HFFc6 (cell line): ENCODE data around the gene ZNF768. TPM values are rescaled to one million over a fixed set of nuclear protein-coding genes. Genes with fewer than 3 reads are reported as not detected.

Experiments
- DNase-seq: peaks from one replicate; pipeline ENCODE4 v3.0.0-alpha.2; 2018
- H3K27ac Mint-ChIP-seq: 2 replicates; pipeline ENCODE4 v1.8.0; 2020; ENCODE audit warnings: mild to moderate bottlenecking, mixed read lengths
- H3K27me3 Mint-ChIP-seq: 2 replicates; pipeline ENCODE4 v1.8.0; 2021; ENCODE audit warnings: mild to moderate bottlenecking, moderate library complexity, mixed read lengths; ENCODE audit not compliant: insufficient read depth
- H3K36me3 Mint-ChIP-seq: 2 replicates; pipeline ENCODE4 v1.8.0; 2021; ENCODE audit warnings: low read depth, mixed read lengths
- H3K4me1 Mint-ChIP-seq: 2 replicates; pipeline ENCODE4 v1.8.0; 2020; ENCODE audit warnings: low read depth, mixed read lengths
- H3K4me3 Mint-ChIP-seq: 2 replicates; pipeline ENCODE4 v1.8.0; 2020; ENCODE audit warnings: mild to moderate bottlenecking, moderate library complexity, mixed read lengths
- H3K9me3 Mint-ChIP-seq: 2 replicates; pipeline ENCODE4 v1.8.0; 2020; ENCODE audit warnings: mild to moderate bottlenecking, mixed read lengths
- CTCF ChIP-seq: fragments of 200-600 bp; sonication (generic); IDR thresholded peaks from 2 replicates; pipeline ENCODE4 v1.5.0; 2021; ENCODE audit warnings: antibody characterized with exemption, mild to moderate bottlenecking
- microRNA-seq: library from miRNA; unstranded; fragments of <30 nt; microRNA quantifications from one replicate; pipeline ENCODE4, GENCODE V29; 2019
- total RNA-seq, 6 experiments: library from RNA; stranded (reverse); fragmentation: NEBNext Ultra II Directional; extraction: Animal tissue kit (Norgen Biotek cat#: 25700); gene quantifications; 2 replicates in 1 of 6; 3 replicates in 5 of 6; pipeline ENCODE4 v1.2.3, GENCODE V29; 2021

Gene ZNF768
- total RNA-seq, 6 experiments from 2014 or later, result 19.8 to 22.8 (median 20.8) TPM

DNA sequence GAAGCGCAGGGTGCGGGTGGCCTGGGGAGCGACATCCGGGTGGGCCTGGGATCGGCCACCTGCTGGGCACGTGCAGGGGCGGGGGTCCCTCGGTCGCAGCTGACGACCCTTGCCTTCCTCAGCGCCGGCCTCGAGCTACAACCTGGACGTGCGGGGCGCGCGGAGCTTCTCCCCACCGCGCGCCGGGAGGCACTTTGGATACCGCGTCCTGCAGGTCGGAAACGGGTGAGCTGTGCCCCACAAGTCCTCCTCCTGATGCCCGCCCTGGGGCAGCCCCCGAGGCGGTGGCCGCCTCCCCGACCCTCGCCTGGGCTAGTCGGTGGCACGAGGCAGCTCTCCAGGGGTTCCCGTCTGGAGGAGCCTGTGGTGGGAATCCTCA is 52.3 kb downstream of the ZNF768 start:
- no peaks in the 10 kb centered on the region for H3K4me1 Mint-ChIP-seq
- no peaks in the 10 kb centered on the region for H3K36me3 Mint-ChIP-seq
- DNase-seq, result no peak
- H3K4me3 Mint-ChIP-seq, result no peak overlapping the region
- no peak for TF ChIP-seq CTCF
- peaks cover 33% of the 10 kb centered on the region for H3K27me3 Mint-ChIP-seq
- no peak overlapping the region for H3K27ac Mint-ChIP-seq
- H3K9me3 Mint-ChIP-seq, result no peaks in the 10 kb centered on the region

Small RNAs within 50 kb of the gene (microRNA-seq; reads per million reads assigned to microRNA genes)
- not detected for gene MIR4518

Other genes with a start within 250 kb of the ZNF768 start
- gene CD2BP2, start 171.3 kb downstream of the ZNF768 start, total RNA-seq, result 10 to 100 TPM; 76.2 to 91.0 (median 80.4) TPM
- 10 to 100 TPM; 44.6 to 51.6 (median 46.3) TPM for gene TBC1D10B, start 156.1 kb downstream of the ZNF768 start, total RNA-seq
- 1 to 10 TPM in 1 of 6 experiments, under 1 TPM in 2, not detected in 3; 0.77 to 1.2 (median 0.82) TPM for gene MYL11, start 151.8 kb downstream of the ZNF768 start, total RNA-seq
- gene SEPTIN1, start 144.0 kb downstream of the ZNF768 start, total RNA-seq, result 1 to 10 TPM; 1.5 to 2.8 (median 1.8) TPM
- 1 to 10 TPM; 5.3 to 7.9 (median 6.1) TPM for gene ZNF48, start 131.1 kb downstream of the ZNF768 start, total RNA-seq
- 10 to 100 TPM; 15.8 to 19.1 (median 16.8) TPM for gene ZNF771, start 119.0 kb downstream of the ZNF768 start, total RNA-seq
- gene DCTPP1, start 96.5 kb downstream of the ZNF768 start, total RNA-seq, result 10 to 100 TPM; 24.9 to 37.9 (median 28.5) TPM
- gene SEPHS2, start 80.7 kb downstream of the ZNF768 start, total RNA-seq, result 10 to 100 TPM; 29.7 to 36.7 (median 31.1) TPM
- gene ITGAL, start 53.8 kb downstream of the ZNF768 start, total RNA-seq, result not detected
- 1 to 10 TPM; 3.2 to 4.7 (median 3.8) TPM for gene ZNF747, start 8.3 kb upstream of the ZNF768 start, total RNA-seq
- 1 to 10 TPM; 5.1 to 6.8 (median 5.7) TPM for gene ZNF764, start 31.8 kb upstream of the ZNF768 start, total RNA-seq
- gene ZNF688, start 45.1 kb upstream of the ZNF768 start, total RNA-seq, result 10 to 100 TPM in 1 of 6 experiments, 1 to 10 TPM in 5; 5.9 to 10.4 (median 7.6) TPM
- 10 to 100 TPM in 3 of 6 experiments, 1 to 10 TPM in 3; 7.3 to 12.2 (median 10.1) TPM for gene ZNF785, start 59.1 kb upstream of the ZNF768 start, total RNA-seq
- 1 to 10 TPM; 6.9 to 8.7 (median 7.5) TPM for gene ZNF689, start 83.8 kb upstream of the ZNF768 start, total RNA-seq
- gene PRR14, start 124.4 kb upstream of the ZNF768 start, total RNA-seq, result 10 to 100 TPM; 26.8 to 34.6 (median 29.8) TPM
- gene FBRS, start 131.9 kb upstream of the ZNF768 start, total RNA-seq, result 10 to 100 TPM; 54.1 to 72.1 (median 64.5) TPM
- gene SRCAP, start 172.6 kb upstream of the ZNF768 start, total RNA-seq, result 10 to 100 TPM; 43.4 to 48.1 (median 45.9) TPM
- 10 to 100 TPM; 26.6 to 31.0 (median 27.7) TPM for gene PHKG2, start 221.9 kb upstream of the ZNF768 start, total RNA-seq
- gene CFAP119, start 235.5 kb upstream of the ZNF768 start, total RNA-seq, result 1 to 10 TPM; 4.3 to 7.6 (median 5.1) TPM
- 100 to 1,000 TPM in 5 of 6 experiments, 10 to 100 TPM in 1; 98.2 to 120 (median 104) TPM for gene RNF40, start 235.8 kb upstream of the ZNF768 start, total RNA-seq